Epithelial cell of proximal tubule (primary cell): ENCODE measurements around the gene CACNA1H. TPM values are rescaled to one million over a fixed set of nuclear protein-coding genes. Genes with fewer than 3 reads are reported as not detected.

ENCODE experiments used
- DNase-seq: peaks from one replicate; pipeline ENCODE4 v3.0.0-alpha.2; 2011; ENCODE audit warnings: low read depth
- H3K4me3 ChIP-seq: 2 replicates; pipeline ENCODE4 v1.5.1; 2011; ENCODE audit warnings: low read depth, mild to moderate bottlenecking, low read length
- CTCF ChIP-seq: conservative IDR thresholded peaks from 2 replicates; pipeline ENCODE4 v1.5.1; 2012; ENCODE audit warnings: low read depth, mild to moderate bottlenecking, low read length
- total RNA-seq: library from RNA; depleted of rRNA; stranded (reverse); fragments of >200 nt; gene quantifications from 2 replicates; pipeline ENCODE4 v1.2.3, GENCODE V29; 2015

CACNA1H gene
- total RNA-seq, 1 donor from 2014 or later = 0.29 TPM

DNA sequence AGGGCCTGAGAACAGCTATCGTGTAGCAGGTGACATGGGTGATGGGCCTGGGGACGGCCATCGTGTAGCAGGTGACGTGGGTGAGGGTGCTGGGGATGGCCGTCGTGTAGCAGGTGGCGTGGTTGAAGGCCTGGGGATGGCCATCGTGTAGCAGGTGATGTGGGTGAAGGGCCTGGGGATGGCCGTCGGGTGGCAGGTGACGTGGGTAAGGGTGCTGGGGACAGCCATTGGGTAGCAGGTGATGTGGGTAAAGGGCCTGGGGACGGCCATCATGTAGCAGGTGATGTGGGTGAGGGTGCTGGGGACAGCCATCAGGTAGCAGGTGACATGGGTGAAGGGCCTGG lies 118.4 kb downstream of the CACNA1H start:
- no peak for DNase-seq
- no peak overlapping the region for H3K4me3 ChIP-seq
- no peak for TF ChIP-seq CTCF

Other genes with a start within 250 kb of the CACNA1H start
- gene LMF1, start 182.1 kb upstream of the CACNA1H start, total RNA-seq = 2.6 and 8.2 TPM in 2 replicates
- gene SOX8, start 171.3 kb upstream of the CACNA1H start, total RNA-seq = not detected in 2 replicates
- not detected in 2 replicates for gene SSTR5, start 80.4 kb upstream of the CACNA1H start, total RNA-seq
- not detected in 2 replicates for gene C1QTNF8, start 56.9 kb upstream of the CACNA1H start, total RNA-seq
- gene TPSG1, start 72.2 kb downstream of the CACNA1H start, total RNA-seq = not detected in 2 replicates
- not detected in 2 replicates for gene TPSB2, start 77.1 kb downstream of the CACNA1H start, total RNA-seq
- not detected in 2 replicates for gene TPSAB1, start 87.6 kb downstream of the CACNA1H start, total RNA-seq
- gene TPSD1, start 103.0 kb downstream of the CACNA1H start, total RNA-seq = not detected in 2 replicates
- 97.0 and 112 TPM in 2 replicates for gene UBE2I, start 156.5 kb downstream of the CACNA1H start, total RNA-seq
- 1.5 and 3.9 TPM in 2 replicates for gene BAIAP3, start 180.5 kb downstream of the CACNA1H start, total RNA-seq
- 123 and 157 TPM in 2 replicates for gene TSR3, start 198.8 kb downstream of the CACNA1H start, total RNA-seq
- gene GNPTG, start 198.8 kb downstream of the CACNA1H start, total RNA-seq = 38.3 and 63.9 TPM in 2 replicates